ENCODE measurements around the gene PABPN1L. TPM values are rescaled to one million over a fixed set of nuclear protein-coding genes. Genes with fewer than 3 reads are reported as not detected.
"Not testable (repeated sequence)": the region's sequence is repeated elsewhere in the genome, so short reads cannot be mapped to it uniquely, and the experiment has no call there.

Gene PABPN1L
- total RNA-seq, 2 donors from 2014 or later: not detected

DNA sequence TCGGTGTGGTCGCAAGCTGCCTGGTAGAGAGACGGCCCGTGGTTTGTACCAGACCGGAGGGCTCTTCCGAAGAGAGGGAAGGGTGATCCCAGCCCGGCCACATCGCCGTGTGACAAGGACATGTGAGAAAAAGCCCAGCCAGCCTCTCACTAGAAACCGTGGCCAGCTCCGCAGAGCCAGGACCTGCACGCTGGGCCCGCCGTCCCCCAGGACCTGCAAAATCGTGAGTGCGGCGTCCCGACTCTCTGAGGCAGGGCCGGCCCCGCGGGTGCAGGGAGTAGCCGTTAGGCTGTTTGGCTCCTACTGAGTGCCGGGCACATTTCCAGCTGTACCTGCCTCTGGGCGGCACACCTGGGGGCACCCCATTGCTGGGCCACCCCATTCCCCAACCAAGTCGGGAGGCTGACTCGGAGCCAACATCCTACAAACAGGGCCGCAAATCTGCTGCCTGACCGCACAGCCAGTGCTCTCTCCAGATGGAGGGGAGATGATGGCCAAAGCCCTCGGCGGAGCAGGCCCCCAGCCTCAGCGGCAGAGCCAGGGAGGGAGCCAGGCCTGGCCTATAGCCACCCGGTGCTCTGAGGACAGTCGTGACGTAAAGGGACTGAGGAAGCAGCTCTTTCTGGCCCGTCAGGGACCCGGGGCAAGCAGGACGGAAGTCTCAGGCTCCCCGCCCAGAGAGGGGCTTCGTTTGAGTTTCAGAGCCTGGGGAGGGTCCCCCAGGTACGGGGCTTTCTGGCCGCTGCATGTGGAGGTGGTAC is 33.6 kb upstream of the PABPN1L start:
- Histone ChIP-seq H3K9me3 (no peaks in the 10 kb centered on the region), H3K4me1 (peaks cover 0 to 2% of the 10 kb centered on the region in 2 donors), H3K27ac (no peak overlapping the region), H3K36me3 (peaks cover 5% of the 10 kb centered on the region), H3K27me3 (no peaks in the 10 kb centered on the region), H3K4me3 (no peak overlapping the region)
- TF ChIP-seq, protein P1, sequence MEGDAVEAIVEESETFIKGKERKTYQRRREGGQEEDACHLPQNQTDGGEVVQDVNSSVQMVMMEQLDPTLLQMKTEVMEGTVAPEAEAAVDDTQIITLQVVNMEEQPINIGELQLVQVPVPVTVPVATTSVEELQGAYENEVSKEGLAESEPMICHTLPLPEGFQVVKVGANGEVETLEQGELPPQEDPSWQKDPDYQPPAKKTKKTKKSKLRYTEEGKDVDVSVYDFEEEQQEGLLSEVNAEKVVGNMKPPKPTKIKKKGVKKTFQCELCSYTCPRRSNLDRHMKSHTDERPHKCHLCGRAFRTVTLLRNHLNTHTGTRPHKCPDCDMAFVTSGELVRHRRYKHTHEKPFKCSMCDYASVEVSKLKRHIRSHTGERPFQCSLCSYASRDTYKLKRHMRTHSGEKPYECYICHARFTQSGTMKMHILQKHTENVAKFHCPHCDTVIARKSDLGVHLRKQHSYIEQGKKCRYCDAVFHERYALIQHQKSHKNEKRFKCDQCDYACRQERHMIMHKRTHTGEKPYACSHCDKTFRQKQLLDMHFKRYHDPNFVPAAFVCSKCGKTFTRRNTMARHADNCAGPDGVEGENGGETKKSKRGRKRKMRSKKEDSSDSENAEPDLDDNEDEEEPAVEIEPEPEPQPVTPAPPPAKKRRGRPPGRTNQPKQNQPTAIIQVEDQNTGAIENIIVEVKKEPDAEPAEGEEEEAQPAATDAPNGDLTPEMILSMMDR (IDR thresholded peaks at IDR 0.05): no peak
- DNase-seq (ENCODE audit: low spot score): no peak

DNA sequence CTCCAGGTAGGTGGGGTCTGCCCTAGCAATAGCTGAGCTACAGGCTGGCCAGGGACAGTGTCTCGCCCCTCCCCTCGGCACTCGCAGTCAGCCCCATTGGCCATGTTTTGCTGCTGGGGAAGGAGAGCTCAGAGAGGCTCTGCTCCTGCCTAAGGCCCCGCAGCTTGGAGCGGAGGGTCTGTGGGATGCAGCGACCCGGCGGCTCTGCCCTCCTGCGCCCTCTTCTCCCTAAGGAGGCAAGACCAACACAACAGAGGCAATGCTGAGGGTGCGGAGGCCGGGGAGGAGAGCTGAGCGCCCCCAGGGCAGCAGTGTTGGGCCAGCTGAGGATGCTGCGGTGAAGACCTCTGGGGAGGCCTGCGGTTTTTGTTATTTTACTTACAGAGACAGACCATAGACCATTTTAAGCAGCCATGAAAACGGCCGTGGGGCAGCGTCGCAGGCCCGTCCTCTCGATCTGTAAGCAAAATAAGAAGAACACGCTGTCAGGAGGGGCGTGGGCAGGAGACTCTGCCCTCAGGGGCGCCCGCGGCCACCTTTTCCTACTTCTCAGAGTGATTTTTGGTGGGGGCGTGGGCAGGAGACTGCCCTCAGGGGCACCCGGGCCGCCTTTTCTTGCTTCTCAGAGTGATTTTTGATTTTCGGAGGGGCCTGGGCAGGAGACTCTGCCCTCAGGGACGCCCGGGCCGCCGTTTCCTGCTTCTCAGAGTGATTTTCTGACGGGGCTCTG is 31.4 kb upstream of the PABPN1L start:
- TF ChIP-seq, protein P1 (IDR thresholded peaks at IDR 0.05): no peak

DNA sequence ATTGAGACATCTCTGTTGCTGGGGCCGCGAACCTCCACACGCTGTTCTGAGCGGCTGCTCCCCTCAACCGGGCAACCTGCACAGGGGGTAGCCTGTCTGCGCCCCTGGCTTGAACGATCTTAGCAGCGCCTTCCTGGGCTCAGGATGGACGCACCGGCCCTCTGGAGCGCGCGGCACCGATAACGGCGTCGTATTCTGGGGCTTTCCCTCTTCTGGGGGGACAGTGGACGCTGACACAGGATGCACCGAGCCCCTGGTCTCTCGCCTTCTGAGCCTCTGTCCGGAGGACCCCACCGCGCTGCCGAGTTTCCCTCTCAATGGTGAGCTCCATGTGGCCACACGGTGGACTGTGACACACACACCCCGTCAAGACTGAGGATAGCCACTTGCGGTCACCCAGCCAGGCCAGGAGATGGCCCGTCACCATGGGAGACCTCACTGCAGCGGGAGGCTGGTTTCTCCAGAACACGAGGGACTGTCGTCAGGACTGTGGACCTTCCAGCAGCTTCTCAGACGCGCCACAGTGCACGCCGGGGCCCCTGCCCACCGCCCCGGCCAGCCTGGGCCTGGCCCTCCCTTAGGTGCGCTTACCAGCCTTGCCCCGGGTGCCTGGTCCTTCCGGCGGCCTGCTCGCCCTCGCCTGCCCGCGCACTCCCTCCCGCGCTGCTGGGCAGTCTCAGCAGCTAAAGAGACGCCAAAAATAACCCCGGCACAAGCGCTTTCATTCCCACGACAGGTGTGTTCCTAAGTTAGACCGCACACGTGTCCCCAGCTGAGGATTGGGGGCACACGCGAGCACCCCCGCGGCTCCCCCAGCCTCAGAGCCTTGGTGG is 30.0 kb upstream of the PABPN1L start:
- Histone ChIP-seq H3K9me3 (no peaks in the 10 kb centered on the region), H3K27me3 (no peaks in the 10 kb centered on the region), H3K27ac (no peak overlapping the region), H3K4me3 (no peak overlapping the region), H3K4me1 (no peaks in the 10 kb centered on the region), H3K36me3 (peaks cover 5% of the 10 kb centered on the region)
- no peak for DNase-seq (ENCODE audit: low spot score)
- TF ChIP-seq, protein P1 (IDR thresholded peaks at IDR 0.05): no peak

More for the DNA sequence above, 31.4 kb upstream of the PABPN1L start:
- Histone ChIP-seq H3K4me1 (no peaks in the 10 kb centered on the region), H3K9me3 (no peaks in the 10 kb centered on the region), H3K36me3 (peaks cover 5% of the 10 kb centered on the region), H3K27ac (no peak overlapping the region), H3K27me3 (no peaks in the 10 kb centered on the region), H3K4me3 (no peak overlapping the region)
- no peak for DNase-seq (ENCODE audit: low spot score)

DNA sequence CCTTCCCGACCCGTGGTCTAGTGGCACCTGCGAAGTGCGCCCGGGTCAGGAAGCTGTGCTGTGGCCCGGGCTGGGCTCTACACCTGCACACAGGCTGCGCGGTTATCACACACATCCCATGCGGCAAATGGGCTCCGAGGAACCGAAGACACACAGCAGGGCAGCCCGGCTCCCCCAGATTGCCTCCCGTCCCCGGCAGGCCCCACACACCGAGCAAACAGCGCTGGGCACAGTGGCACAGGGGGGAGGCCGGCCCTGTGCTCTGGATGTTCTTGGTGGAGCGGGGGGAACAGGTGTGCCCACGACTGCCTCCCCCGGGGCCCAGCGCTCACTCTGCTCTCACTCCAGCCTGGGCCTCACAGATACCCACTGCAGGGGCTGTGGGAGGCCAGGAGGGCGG is 28.9 kb upstream of the PABPN1L start:
- H3K27ac ChIP-seq: no peak overlapping the region
- H3K36me3 ChIP-seq: peaks cover 5% of the 10 kb centered on the region
- no peaks in the 10 kb centered on the region for H3K4me1 ChIP-seq
- no peak for DNase-seq (ENCODE audit: low spot score)
- no peaks in the 10 kb centered on the region for H3K27me3 ChIP-seq
- no peak overlapping the region for H3K4me3 ChIP-seq
- H3K9me3 ChIP-seq: no peaks in the 10 kb centered on the region
- TF ChIP-seq, protein P1 (IDR thresholded peaks at IDR 0.05): no peak

DNA sequence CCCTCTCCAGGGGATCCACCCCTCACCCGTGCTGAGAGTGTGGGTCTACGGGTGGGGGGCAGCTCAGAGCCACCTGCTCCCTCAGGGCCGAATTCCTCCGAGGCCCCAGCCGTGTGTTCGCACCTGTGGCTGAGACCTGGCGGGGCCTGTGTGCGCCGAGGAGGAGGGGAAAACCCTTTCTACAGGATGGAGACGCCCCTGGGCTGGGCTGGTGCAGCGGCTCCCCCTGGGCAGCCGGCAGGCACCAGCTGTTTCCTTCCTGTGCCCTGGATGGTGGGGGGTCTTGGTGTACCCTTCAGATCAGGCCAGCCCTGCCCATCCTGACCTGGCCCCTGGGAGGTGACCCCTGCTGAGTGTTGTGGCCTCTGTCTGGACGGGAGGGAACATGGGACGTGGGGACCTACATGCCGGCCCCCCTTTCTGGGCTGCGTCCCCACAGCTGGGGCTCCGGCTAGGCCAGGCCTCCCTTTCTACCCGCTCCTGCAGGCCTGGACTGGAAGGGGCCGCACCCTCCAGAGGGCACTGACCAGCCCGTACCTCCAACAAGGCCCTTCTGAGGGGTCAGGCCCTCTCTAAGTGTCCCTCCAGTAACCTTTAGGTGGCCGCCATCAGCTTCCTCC is 28.3 kb upstream of the PABPN1L start:
- TF ChIP-seq, protein P1 (IDR thresholded peaks at IDR 0.05): no peak
- Histone ChIP-seq H3K36me3 (peaks cover 5% of the 10 kb centered on the region), H3K27ac (no peak overlapping the region)

DNA sequence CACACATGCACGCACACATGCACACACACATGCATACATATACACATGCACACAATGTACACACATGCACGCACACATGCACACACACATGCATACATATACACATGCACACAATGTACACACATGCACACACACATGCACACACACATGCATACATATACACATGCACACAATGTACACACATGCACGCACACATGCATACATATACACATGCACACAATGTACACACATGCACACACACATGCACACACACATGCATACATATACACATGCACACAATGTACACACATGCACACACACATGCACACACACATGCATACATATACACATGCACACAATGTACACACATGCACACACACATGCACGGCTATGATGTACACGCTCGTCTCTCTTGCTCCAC is 27.8 kb upstream of the PABPN1L start:
- H3K4me3 ChIP-seq; DNase-seq (ENCODE audit: low spot score); H3K27me3 ChIP-seq; H3K36me3 ChIP-seq; H3K4me1 ChIP-seq; H3K9me3 ChIP-seq; H3K27ac ChIP-seq: not testable (repeated sequence)

More for the DNA sequence above, 28.3 kb upstream of the PABPN1L start:
- no peak for DNase-seq (ENCODE audit: low spot score)
- H3K9me3 ChIP-seq: no peaks in the 10 kb centered on the region
- no peak overlapping the region for H3K4me3 ChIP-seq
- H3K27me3 ChIP-seq: no peaks in the 10 kb centered on the region
- H3K4me1 ChIP-seq: no peaks in the 10 kb centered on the region
